DND-41 (cell line): Measurements from ENCODE around the gene GVQW3.
A peak's percentile ranks its signal among the peaks of the same experiment; 100 is the strongest.

Experiments
- ATAC-seq: fragments of 200-7000 bp; cut with Tn5 transposase; 3 replicates; pipeline ENCODE4 v1.9.1; 2021; ENCODE audit warnings: low read depth; ENCODE audit not compliant: insufficient read depth
- DNase-seq: peaks from one replicate; pipeline ENCODE4 v3.0.0-alpha.2; 2020
- H2AFZ ChIP-seq: 2 replicates; pipeline ENCODE4 v1.6.0; 2012; ENCODE audit warnings: low read depth, low read length
- H3K27ac ChIP-seq: 2 replicates; pipeline ENCODE4 v1.5.1; 2012; ENCODE audit warnings: low read length, inconsistent platforms
- H3K27me3 ChIP-seq: fragments of 200-600 bp; sonication (generic); 2 replicates; pipeline ENCODE4 v1.6.0; 2012; ENCODE audit warnings: low read length, mild to moderate bottlenecking, inconsistent platforms; ENCODE audit not compliant: insufficient read depth, poor library complexity
- H3K36me3 ChIP-seq: 2 replicates; pipeline ENCODE4 v1.5.1; 2012; ENCODE audit warnings: low read length, inconsistent platforms; ENCODE audit not compliant: insufficient read depth
- H3K4me1 ChIP-seq: 2 replicates; pipeline ENCODE4 v1.5.1; 2012; ENCODE audit warnings: mild to moderate bottlenecking, low read length; ENCODE audit not compliant: insufficient read depth
- H3K4me2 ChIP-seq: 2 replicates; pipeline ENCODE4 v1.6.0; 2012; ENCODE audit warnings: mild to moderate bottlenecking, moderate library complexity, low read length, inconsistent platforms; ENCODE audit not compliant: insufficient read depth
- H3K4me3 ChIP-seq, 2 experiments: fragments of 200-600 bp in 1 of 2; shearing (Covaris generic) in 1 of 2; 2 replicates each; pipeline ENCODE4 v1.5.1; 2012 to 2016; ENCODE audit warnings: inconsistent platforms in 2 of 2, low read length in 2 of 2, mild to moderate bottlenecking in 2 of 2, low read depth in 1 of 2, moderate library complexity in 1 of 2
- H3K79me2 ChIP-seq: 2 replicates; pipeline ENCODE4 v1.6.0; 2012; ENCODE audit warnings: low read length, inconsistent platforms; ENCODE audit not compliant: insufficient read depth
- H3K9ac ChIP-seq: 2 replicates; pipeline ENCODE4 v1.6.0; 2012; ENCODE audit warnings: low read depth, mild to moderate bottlenecking, inconsistent platforms, low read length, moderate library complexity
- H3K9me3 ChIP-seq: 2 replicates; pipeline ENCODE4 v1.5.1; 2012; ENCODE audit warnings: low read length, moderate library complexity, mild to moderate bottlenecking, inconsistent platforms; ENCODE audit not compliant: insufficient read depth, severe bottlenecking
- H4K20me1 ChIP-seq: 2 replicates; pipeline ENCODE4 v1.6.0; 2012; ENCODE audit warnings: low read length; ENCODE audit not compliant: insufficient read depth
- CTCF ChIP-seq: IDR thresholded peaks from 2 replicates; pipeline ENCODE4 v1.5.1; 2012; ENCODE audit warnings: borderline replicate concordance, low read length, moderate library complexity, mild to moderate bottlenecking; ENCODE audit not compliant: poor library complexity, severe bottlenecking; ENCODE audit errors: extremely low read depth
- EZH2 ChIP-seq: IDR thresholded peaks from 3 replicates; pipeline ENCODE4 v1.6.1; 2012; ENCODE audit warnings: borderline replicate concordance, low read depth, mild to moderate bottlenecking, moderate library complexity, low read length, inconsistent platforms; ENCODE audit not compliant: severe bottlenecking

GVQW3 gene

GRCh38 chr11:76415073-76415472 is 34.0 kb downstream of the GVQW3 start:
- H3K9me3 ChIP-seq = no peaks in the 10 kb centered on the region
- H3K4me2 ChIP-seq = no peak overlapping the region
- no peaks in the 10 kb centered on the region for H3K36me3 ChIP-seq
- TF ChIP-seq CTCF (no peak), EZH2 (no peak)
- no peaks in the 10 kb centered on the region for H3K4me1 ChIP-seq
- ATAC-seq (no peak), DNase-seq (no peak)
- no peaks in the 10 kb centered on the region for H4K20me1 ChIP-seq
- no peak overlapping the region for H2AFZ ChIP-seq
- no peaks in the 10 kb centered on the region for H3K27me3 ChIP-seq
- no peaks in the 10 kb centered on the region for H3K79me2 ChIP-seq
- no peak overlapping the region for H3K4me3 ChIP-seq
- H3K27ac ChIP-seq = no peak overlapping the region
- H3K9ac ChIP-seq = no peak overlapping the region

GRCh38 chr11:76419896-76420295 is 38.8 kb downstream of the GVQW3 start:
- Histone ChIP-seq H3K4me2 (no peak overlapping the region), H3K27me3 (no peaks in the 10 kb centered on the region), H2AFZ (no peak overlapping the region), H3K9ac (no peak overlapping the region), H3K79me2 (no peaks in the 10 kb centered on the region), H3K36me3 (no peaks in the 10 kb centered on the region), H4K20me1 (no peaks in the 10 kb centered on the region), H3K4me3 (no peak overlapping the region), H3K4me1 (no peaks in the 10 kb centered on the region), H3K9me3 (no peaks in the 10 kb centered on the region), H3K27ac (no peak overlapping the region)
- TF ChIP-seq EZH2 = no peak
- peak; percentile 64 for TF ChIP-seq CTCF
- peak; percentile 21 for DNase-seq
- ATAC-seq = peak; percentile 68; the same call in 2 of the 3 replicates

DNA sequence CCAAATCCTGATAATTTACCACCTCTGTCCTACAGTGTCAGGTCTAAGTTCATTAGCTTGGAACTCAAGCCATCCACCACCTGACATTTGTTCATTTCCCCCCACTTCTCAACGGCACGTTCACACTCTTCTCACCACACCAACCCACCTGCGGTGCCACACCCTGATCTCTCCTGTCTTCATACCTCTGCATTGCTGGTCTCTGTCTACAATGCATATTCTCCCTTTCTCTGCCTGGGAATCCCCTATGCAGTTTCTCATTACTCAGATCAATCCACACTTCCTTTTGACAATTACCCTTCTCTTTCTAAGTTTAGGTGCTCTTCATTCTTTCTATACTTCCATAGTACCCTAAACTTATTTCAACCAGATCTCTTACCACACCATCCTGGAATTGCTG is 43.3 kb downstream of the GVQW3 start:
- no peak overlapping the region for H3K4me3 ChIP-seq
- no peaks in the 10 kb centered on the region for H3K9me3 ChIP-seq
- no peak overlapping the region for H2AFZ ChIP-seq
- DNase-seq (no peak), ATAC-seq (no peak)
- H3K36me3 ChIP-seq = no peaks in the 10 kb centered on the region
- no peaks in the 10 kb centered on the region for H3K79me2 ChIP-seq
- H3K27me3 ChIP-seq = no peaks in the 10 kb centered on the region
- no peaks in the 10 kb centered on the region for H4K20me1 ChIP-seq
- no peak overlapping the region for H3K27ac ChIP-seq
- H3K9ac ChIP-seq = no peak overlapping the region
- no peaks in the 10 kb centered on the region for H3K4me1 ChIP-seq
- TF ChIP-seq CTCF = no peak
- TF ChIP-seq EZH2 = no peak
- H3K4me2 ChIP-seq = no peak overlapping the region

DNA sequence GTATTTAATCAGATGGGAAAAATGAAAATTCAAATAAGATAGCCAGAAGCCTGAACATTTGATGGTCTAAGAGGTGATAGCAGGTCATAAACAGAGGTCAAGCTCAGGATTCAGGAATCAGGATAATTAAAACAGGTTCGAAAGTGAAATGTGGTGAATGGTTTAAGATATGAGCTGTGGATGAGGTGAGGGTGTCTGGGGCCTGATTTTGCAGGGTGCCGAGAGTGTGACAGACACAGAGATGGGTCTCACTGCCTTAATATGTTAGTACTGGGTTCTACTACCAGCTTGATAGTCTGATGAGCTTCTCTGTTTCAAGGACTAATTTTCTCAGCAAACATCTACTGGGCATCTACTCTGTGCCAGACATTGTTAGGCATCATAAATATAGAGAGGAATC is 43.8 kb downstream of the GVQW3 start:
- Histone ChIP-seq H3K36me3 (no peaks in the 10 kb centered on the region), H3K9ac (no peak overlapping the region), H3K9me3 (no peaks in the 10 kb centered on the region), H2AFZ (no peak overlapping the region), H3K79me2 (no peaks in the 10 kb centered on the region), H3K27me3 (no peaks in the 10 kb centered on the region), H3K4me3 (no peak overlapping the region), H3K27ac (no peak overlapping the region), H4K20me1 (no peaks in the 10 kb centered on the region), H3K4me2 (no peak overlapping the region), H3K4me1 (no peaks in the 10 kb centered on the region)
- TF ChIP-seq CTCF = no peak
- no peak for TF ChIP-seq EZH2
- ATAC-seq (no peak), DNase-seq (no peak)
